Mononuclear cell (primary cell): ENCODE data around the gene ZNF460. TPM values are rescaled to one million over a fixed set of nuclear protein-coding genes. Genes with fewer than 3 reads are reported as not detected.
"Not testable (repeated sequence)": the region's sequence is repeated elsewhere in the genome, so short reads cannot be mapped to it uniquely, and the experiment has no call there.

Experiments used
- H3K27me3 ChIP-seq: 2 replicates; pipeline ENCODE4 v1.6.0; 2011; ENCODE audit warnings: low read length, control low read depth; ENCODE audit not compliant: insufficient read depth
- H3K4me1 ChIP-seq: 2 replicates; pipeline ENCODE4 v1.5.1; 2011; ENCODE audit warnings: mild to moderate bottlenecking, low read length, control low read depth; ENCODE audit not compliant: insufficient read depth
- H3K4me3 ChIP-seq: 2 replicates; pipeline ENCODE4 v1.5.1; 2011; ENCODE audit warnings: mild to moderate bottlenecking, low read length, moderate library complexity
- H3K9me3 ChIP-seq: 2 replicates; pipeline ENCODE4 v1.5.1; 2011; ENCODE audit warnings: low read depth, mild to moderate bottlenecking, control low read depth, low read length
- total RNA-seq: library from RNA; depleted of rRNA; stranded (reverse); fragments of >200 nt; gene quantifications from one replicate; pipeline ENCODE4 v1.2.3, GENCODE V29; 2012

Gene ZNF460
- 90.5 TPM for total RNA-seq

DNA sequence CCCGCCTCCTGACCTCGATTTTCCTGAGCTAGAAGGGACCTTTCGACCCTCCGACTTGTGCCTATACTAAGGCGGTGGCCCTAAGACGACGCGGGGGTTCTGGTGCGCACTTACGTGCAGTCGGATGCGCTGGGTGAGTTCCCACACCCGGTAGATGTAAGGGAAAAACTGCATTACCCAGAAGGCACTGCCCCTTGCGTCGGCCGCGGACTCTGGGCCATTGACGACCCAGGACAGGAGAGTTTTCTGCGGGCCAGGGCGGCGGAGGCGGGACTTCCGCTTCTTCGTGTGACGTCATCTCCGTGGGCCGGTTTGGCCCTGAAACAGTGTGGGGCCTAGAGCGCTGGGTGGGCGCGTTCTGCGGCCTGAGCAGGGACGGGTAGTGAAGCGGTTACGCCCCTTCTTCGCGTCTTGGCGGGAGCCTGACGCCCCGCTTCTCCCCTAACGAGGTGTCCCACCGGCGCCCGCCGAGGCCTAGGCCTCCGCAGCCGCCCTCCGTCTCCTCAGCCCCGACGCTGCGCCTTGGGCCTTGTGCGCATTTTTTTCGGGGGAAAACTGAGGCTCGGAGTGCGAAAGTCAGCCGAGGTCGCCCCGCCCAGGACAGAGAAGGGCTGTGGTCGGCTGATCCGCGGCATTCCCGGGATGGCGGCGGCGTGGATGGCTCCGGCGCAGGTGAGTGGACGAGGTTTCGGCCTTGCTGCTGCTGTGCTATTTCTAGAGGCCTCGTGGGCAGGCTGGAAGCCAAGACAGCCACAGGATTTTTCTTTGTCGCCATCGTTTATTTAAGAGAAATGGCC lies at the start of gene ZNF460:
ZNF460 (plus strand) TSS at position 321 of the 797 bp plus-strand sequence; CDS start at position 643, 322 bp downstream.
- peak within 1 kb of the TSS; percentile 69 for H3K4me3 ChIP-seq
- no peaks in the 10 kb centered on the region for H3K27me3 ChIP-seq
- no peaks in the 10 kb centered on the region for H3K9me3 ChIP-seq
- H3K4me1 ChIP-seq: peaks cover 29% of the 10 kb centered on the region

DNA sequence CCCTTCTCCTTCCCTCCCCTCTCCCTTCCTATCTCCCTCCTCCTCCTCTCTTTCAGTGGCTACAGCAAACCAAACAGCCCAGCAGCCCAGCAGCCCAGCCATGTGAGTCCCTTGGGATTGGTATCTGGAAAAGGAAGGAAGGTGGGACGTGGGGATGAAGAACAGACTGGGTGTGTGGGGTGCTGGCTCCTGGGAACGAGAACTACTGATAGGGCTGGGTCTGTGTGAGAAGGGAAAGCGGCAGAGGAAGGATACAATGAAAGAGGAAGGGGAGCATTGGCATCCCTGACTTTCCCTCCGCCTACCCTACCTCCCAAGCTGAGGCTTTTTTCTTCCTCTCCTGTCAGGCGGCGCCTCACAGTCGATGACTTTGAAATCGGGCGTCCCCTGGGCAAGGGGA lies 48.6 kb upstream of the ZNF460 start:
- Histone ChIP-seq H3K27me3 (no peaks in the 10 kb centered on the region), H3K4me3 (no peak overlapping the region), H3K9me3 (no peaks in the 10 kb centered on the region), H3K4me1 (no peaks in the 10 kb centered on the region)

DNA sequence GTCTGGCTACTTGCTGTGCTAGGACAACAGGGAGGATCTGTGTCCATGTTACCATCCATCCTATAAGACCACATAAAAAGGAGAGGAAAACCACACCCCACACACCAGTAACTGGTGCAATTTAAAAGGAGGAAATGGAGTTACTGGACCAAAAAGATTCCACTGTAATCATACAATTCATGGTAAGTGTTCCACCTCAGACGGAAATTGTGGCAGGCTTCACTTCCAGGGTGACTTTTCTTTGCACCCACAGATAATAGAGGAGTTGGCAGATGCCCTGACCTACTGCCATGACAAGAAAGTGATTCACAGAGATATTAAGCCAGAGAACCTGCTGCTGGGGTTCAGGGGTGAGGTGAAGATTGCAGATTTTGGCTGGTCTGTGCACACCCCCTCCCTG lies 47.1 kb upstream of the ZNF460 start:
- Histone ChIP-seq H3K9me3 (no peaks in the 10 kb centered on the region), H3K4me3 (no peak overlapping the region), H3K27me3 (no peaks in the 10 kb centered on the region), H3K4me1 (no peaks in the 10 kb centered on the region)

DNA sequence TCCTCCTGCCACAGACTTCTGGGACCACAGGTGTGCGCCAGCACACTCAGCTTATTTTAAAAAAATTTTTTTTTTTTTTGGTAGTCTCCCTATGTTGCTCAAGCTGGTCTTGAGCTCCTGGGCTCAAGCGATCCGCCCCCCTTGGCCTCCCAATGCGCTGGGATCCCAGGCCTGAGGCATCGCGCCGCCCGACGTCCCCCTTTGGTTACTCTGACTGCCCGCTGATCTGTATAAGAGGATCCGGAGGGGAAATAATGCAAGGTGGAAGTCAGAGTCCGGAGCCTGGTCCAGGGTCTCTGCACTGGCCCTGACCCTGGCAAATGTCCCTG lies 40.3 kb upstream of the ZNF460 start:
- Histone ChIP-seq H3K9me3 (no peaks in the 10 kb centered on the region), H3K4me3 (peak overlapping the region; percentile 74), H3K27me3 (no peaks in the 10 kb centered on the region), H3K4me1 (peaks cover 21% of the 10 kb centered on the region)

DNA sequence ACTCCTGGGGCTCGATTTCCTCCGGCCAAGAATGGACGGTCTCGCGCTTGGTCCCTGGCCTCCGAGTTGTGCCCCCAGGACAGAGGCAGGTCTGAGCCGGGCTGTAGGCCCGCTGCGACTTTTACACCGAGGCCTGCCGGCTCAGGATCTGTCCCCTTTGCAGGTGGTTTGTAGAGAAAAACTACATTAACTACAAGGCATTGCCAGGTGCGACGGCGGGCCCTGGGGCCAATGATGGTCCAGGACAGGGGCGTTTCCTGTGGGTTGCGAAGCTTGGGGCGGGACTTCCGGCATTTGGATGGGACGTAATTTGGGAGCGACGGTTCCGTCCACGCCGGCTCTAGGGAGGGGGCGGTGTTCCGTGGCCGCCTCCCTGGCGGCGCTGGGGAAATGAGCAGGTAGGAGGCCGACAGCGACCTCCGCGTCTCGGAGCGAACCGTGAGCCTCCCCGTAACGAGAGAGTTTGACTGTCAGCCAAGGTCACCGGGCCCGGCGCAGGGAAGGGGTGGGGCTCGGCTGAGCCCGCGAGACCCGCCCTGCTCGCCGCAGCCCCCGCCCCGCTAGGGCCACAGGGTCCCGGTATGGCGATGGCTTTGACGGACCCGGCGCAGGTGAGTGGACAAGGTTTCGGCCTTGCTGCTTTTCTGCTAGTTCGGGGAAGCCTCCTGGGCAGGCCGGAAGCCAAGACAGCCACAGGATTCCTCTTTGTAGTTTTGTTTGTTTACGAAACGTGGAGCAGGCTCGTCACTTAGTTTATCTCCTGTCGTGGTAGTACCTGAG lies 39.8 kb upstream of the ZNF460 start, which contains the start of gene ZNF805:
ZNF805 (plus strand) TSS at position 322 of the 780 bp plus-strand sequence; CDS start at position 582, 260 bp downstream.
- H3K4me3 ChIP-seq: peak within 1 kb of the TSS; percentile 74
- H3K27me3 ChIP-seq: no peaks in the 10 kb centered on the region
- H3K4me1 ChIP-seq: peaks cover 21% of the 10 kb centered on the region
- H3K9me3 ChIP-seq: no peaks in the 10 kb centered on the region

DNA sequence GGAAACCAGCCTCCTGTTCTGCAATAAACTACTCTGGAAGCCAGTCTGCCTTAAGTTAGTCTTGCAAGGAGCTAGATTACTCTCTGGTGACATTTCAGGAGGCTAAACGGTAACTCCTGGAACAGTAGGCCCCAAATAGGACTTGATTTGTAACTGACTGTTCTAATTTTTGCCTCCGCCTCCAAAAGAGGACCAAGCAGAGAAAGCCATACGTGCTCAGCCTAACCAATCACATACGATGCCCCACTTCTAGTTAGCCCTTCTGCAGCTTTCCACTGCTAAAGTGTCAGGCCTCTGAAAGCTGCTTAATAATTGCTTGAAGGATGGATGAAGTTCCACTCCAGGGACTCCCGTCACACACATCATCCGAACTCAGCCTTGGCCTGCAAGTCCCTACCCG lies 39.1 kb upstream of the ZNF460 start:
- H3K9me3 ChIP-seq: no peaks in the 10 kb centered on the region
- H3K27me3 ChIP-seq: no peaks in the 10 kb centered on the region
- peak overlapping the region; percentile 74 for H3K4me3 ChIP-seq
- peaks cover 21% of the 10 kb centered on the region for H3K4me1 ChIP-seq

DNA sequence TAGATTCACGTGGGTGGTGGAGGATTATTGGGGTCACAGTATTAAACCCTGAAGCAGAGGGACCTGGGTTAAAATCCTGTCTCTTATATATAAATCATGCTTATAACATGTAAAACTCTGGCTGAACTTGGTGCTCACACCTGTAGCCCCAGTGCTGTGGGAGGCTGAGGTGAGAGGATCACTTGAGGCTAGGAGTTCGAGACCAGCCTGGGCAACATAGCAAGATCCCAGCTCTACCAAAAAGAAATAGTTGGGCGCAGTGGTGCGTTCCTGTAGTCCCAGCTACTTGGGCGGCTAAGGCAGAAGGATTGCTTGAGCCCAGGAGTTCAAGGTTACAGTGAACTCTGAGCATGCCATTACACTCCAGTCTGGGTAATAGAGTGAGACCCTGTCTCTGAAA lies 37.5 kb upstream of the ZNF460 start:
- Histone ChIP-seq H3K4me1 (peaks cover 21% of the 10 kb centered on the region), H3K27me3 (no peaks in the 10 kb centered on the region), H3K9me3 (no peaks in the 10 kb centered on the region), H3K4me3 (no peak overlapping the region)

DNA sequence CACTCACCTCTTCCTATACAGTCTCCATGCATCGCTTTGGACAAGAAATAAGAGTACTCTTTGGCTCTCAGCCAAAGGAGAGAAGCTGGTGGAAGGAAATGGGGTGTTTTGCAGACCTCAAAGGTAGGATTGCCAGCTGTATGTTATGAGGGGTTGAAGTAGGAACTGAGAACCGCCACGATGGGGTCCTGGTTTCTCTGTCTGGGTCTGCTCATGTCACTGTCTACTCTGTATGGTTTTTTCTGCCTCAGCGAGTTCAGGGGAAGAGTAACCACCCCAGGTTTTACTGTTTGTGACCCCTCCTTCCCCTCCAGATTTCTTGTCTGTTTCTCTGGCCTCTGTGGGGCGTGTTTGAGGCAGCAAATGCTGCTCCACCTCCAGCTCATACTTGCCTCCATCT lies 35.8 kb upstream of the ZNF460 start:
- H3K4me1 ChIP-seq: peaks cover 21% of the 10 kb centered on the region
- no peak overlapping the region for H3K4me3 ChIP-seq
- no peaks in the 10 kb centered on the region for H3K27me3 ChIP-seq
- H3K9me3 ChIP-seq: no peaks in the 10 kb centered on the region

DNA sequence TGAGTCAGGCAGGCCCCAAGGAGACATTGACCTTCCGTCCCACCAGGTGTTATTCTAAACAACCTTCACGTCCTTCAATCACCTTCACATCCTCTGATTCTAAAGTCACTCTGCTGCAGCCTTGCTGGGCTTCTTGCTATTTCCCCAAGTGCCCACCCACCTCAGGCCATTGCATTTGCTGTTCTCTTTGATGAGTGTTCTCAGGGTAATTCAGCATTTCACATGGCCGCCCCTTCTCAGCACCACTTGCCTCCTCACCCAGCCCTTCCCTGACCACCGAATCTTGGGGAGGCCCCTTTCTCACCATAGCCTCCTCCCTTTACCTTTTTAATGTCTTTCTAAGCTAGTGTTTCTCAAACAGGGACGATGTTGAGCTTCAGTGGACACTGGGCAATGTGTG lies 35.2 kb upstream of the ZNF460 start:
- Histone ChIP-seq H3K4me3 (no peak overlapping the region), H3K4me1 (peaks cover 18% of the 10 kb centered on the region), H3K9me3 (no peaks in the 10 kb centered on the region), H3K27me3 (no peaks in the 10 kb centered on the region)

DNA sequence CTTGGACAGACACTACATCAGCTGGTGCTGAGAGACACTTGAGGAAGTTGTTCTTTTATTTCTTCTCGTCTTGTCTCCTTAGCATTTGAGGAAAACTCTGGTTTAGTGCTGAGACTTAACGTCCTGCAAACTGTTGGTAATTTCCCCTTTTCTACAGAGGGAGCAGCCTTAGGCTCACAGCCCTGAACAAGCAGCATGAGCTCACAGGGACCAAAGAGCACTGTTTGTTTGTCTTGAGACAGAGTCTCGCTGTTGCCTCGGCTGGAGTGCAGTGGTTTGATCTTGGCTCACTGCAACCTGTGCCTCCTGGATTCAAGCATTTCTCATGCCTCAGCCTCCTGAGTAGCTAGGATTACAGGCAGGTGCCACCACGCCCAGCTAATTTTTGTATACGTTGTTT lies 34.3 kb upstream of the ZNF460 start:
- Histone ChIP-seq H3K4me1 (peaks cover 16% of the 10 kb centered on the region), H3K27me3 (no peaks in the 10 kb centered on the region), H3K4me3 (no peak overlapping the region), H3K9me3 (no peaks in the 10 kb centered on the region)

DNA sequence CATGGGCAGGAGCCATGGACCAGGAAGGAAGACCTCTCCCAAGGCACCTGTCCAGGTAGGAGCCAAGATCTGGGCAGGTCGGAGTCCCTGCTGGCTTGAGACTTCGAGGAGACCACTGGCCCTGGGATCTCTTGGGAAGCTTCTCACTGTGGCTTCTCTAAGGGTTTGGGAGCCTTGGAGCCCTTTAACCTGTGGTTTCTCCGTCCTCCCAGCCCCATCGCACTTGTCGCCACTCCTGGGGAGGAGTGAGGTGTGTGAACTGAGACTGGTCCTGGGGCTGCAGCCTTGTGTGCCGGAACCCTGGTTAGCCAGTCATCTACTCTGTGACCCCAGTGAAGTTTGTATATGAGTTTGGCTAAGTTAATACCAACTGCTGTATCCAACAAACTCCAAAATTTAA lies 31.6 kb upstream of the ZNF460 start:
- no peaks in the 10 kb centered on the region for H3K9me3 ChIP-seq
- H3K4me3 ChIP-seq: no peak overlapping the region
- no peaks in the 10 kb centered on the region for H3K27me3 ChIP-seq
- H3K4me1 ChIP-seq: no peaks in the 10 kb centered on the region

DNA sequence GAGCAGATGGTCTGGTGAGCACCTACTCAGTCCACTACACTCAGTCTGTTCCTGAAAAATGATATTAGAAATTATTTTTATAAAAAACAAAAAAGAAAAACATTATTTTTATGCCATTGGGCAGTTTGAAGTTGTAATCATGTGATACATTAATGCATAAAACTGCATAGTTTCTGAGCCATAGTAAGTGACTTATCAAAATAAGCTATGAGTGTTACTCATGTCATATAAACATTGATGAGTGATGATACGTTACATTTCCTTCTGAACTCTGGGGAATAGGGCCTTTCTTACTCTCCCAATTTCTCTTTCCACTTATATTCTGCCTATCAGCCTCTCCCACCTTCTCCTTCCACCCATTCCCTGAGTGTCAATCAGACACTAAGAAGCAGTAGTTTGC lies 31.0 kb upstream of the ZNF460 start:
- H3K27me3 ChIP-seq: no peaks in the 10 kb centered on the region
- no peaks in the 10 kb centered on the region for H3K9me3 ChIP-seq
- H3K4me1 ChIP-seq: no peaks in the 10 kb centered on the region
- H3K4me3 ChIP-seq: no peak overlapping the region

DNA sequence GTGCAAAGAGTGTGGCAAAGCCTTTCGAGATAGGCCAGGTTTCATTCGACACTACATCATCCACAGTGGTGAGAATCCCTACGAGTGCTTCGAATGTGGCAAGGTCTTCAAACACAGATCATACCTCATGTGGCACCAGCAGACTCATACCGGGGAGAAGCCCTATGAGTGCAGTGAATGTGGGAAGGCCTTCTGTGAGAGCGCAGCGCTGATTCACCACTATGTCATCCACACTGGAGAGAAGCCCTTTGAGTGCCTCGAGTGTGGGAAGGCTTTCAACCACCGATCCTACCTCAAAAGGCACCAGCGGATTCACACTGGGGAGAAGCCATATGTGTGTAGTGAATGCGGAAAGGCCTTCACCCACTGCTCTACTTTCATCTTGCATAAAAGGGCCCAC lies 26.5 kb upstream of the ZNF460 start:
- not testable (repeated sequence) for H3K9me3 ChIP-seq, H3K27me3 ChIP-seq, H3K4me1 ChIP-seq, H3K4me3 ChIP-seq

DNA sequence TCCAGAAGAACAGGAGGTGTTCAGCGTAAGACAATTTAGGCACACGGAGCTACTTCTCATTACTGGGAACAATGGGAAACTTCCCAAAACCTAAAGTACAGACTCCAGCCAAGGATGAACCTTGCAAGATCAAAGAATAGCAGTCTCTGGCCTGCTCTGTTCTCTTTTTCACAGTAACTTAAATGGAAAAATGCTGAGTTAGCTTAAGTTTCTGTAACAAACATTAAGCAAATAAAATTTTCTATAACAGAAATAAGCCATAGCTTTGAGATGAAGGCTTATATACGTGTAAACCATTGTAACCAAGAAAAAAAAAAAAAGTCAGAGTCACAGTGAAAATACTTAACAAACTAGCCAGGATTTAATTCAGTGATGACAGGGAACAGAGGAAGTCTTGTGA lies 18.2 kb upstream of the ZNF460 start:
- H3K9me3 ChIP-seq: no peaks in the 10 kb centered on the region
- H3K4me1 ChIP-seq: no peaks in the 10 kb centered on the region
- no peak overlapping the region for H3K4me3 ChIP-seq
- no peaks in the 10 kb centered on the region for H3K27me3 ChIP-seq

DNA sequence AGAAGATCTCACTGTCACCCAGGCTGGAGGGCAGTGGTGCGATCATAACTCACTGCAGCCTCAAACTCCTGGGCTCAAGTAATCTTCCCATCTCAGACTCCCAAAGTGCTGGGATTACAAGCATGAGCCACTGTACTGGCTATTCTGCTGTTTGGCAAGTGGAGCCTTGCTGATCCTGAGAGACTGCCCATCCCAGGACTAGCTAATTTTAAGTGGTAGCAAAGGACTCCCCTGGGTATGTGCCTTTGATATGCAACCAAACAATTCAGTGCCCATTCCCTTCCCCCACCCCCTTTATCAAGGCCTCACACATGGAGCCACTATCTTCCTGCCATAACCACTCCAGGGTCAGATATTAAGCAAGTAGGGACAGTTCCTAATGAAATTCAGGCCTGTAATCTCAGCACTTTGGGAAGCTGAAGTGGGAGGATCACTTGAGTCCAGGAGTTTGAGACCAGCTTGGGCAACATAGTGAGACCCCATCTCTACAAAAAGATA lies 17.0 kb upstream of the ZNF460 start:
- Histone ChIP-seq H3K4me1 (no peaks in the 10 kb centered on the region), H3K27me3 (no peaks in the 10 kb centered on the region), H3K4me3 (no peak overlapping the region), H3K9me3 (no peaks in the 10 kb centered on the region)
